A172 (cell line): ENCODE measurements around the gene FKBP1C. TPM values are rescaled to one million over a fixed set of nuclear protein-coding genes. Genes with fewer than 3 reads are reported as not detected.
"Not testable (repeated sequence)": the region's sequence is repeated elsewhere in the genome, so short reads cannot be mapped to it uniquely, and the experiment has no call there.

ENCODE experiments used
- DNase-seq: peaks from one replicate; pipeline ENCODE4 v3.0.0-alpha.2; 2015; ENCODE audit warnings: low spot score
- total RNA-seq: library from RNA; depleted of rRNA; stranded (reverse); fragments of >200 nt; shearing (Covaris generic); gene quantifications from 2 replicates; pipeline ENCODE4 v1.2.3, GENCODE V29; 2014; rRNA removed

FKBP1C gene
- total RNA-seq, result 0.10 and 0.41 TPM in 2 replicates

DNA sequence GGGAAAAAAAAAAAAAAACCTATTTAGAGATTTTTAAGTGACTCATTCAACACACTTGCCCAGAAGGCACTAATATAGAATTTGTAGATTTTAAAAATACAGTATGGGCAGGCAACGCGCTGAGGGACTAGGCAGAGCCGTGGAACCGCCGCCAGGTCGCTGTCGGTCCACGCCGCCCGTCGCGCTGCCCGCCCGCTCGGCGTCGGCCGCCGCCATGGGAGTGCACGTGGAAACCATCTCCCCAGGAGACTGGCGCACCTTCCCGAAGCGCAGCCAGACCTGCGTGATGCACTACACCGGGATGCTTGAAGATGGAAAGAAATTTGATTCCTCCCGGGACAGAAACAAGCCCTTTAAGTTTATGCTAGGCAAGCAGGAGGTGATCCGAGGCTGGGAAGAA lies at the start of gene FKBP1C:
Gene FKBP1C, plus strand, starts transcription at position 127 of the 400 bp plus-strand sequence.
- not testable (repeated sequence) for DNase-seq

DNA sequence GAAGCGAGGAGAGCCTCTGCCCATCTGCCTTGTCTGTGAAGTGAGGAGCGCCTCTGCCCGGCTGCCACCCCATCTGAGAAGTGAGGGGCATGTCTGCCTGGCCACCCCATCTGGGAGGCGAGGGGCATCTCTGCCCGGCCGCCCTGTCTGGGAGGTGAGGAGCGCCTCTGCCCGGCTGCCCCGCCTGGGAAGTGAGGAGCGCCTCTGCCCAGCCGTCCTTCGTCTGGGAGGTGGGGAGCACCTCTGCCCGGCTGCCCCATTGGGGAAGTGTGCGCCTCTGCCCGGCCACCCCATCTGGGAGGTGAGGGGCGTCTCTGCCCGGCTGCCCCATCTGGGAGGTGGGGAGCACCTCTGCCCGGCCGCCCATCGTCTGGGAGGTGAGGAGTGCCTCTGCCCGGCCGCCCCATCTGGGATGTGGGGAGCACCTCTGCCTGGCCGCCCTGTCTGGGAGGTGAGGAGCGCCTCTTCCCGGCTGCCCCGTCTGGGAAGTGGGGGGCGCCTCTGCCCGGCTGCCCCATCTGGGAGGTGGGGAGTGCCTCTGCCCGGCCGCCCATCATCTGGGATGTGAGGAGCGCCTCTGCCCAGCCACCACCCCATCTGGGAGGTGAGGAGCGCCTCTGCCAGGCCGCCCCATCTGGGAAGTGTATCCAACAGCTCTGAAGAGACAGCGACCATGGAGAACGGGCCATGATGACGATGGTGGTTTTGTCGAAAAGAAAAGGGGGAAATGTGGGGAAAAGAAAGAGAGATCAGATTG lies 47.0 kb upstream of the FKBP1C start:
- DNase-seq, result not testable (repeated sequence)

- DNase-seq, result no peak
Observed at GRCh38 chr6:63174173-63174572, 37.1 kb upstream of the FKBP1C start.

- DNase-seq, result no peak
Observed at GRCh38 chr6:63176181-63176580, 35.1 kb upstream of the FKBP1C start.

- DNase-seq, result no peak
Observed at GRCh38 chr6:63180367-63180766, 30.9 kb upstream of the FKBP1C start.

GRCh38 chr6:63186970-63187369 lies 24.3 kb upstream of the FKBP1C start:
- no peak for DNase-seq

DNA sequence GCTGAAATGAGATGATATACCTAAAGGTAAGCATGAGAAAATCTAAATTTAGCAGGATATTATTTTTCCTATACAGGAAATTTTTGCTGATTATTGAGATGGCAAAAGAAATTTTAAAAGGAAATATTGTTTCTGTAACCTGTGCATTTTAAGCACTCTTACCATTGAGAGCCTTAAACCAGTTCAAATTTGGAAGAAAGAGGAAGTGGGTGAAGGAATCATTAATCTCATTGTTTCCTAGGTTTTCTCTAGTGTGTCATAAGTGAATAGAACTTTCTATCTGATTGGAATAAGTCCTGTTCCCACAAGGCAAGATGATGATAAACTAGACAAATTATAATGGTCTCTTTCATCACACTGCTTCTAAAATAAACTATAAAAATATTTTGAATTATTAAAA lies 22.4 kb upstream of the FKBP1C start:
- no peak for DNase-seq

- no peak for DNase-seq
Observed at GRCh38 chr6:63193324-63193723, 17.9 kb upstream of the FKBP1C start.

DNA sequence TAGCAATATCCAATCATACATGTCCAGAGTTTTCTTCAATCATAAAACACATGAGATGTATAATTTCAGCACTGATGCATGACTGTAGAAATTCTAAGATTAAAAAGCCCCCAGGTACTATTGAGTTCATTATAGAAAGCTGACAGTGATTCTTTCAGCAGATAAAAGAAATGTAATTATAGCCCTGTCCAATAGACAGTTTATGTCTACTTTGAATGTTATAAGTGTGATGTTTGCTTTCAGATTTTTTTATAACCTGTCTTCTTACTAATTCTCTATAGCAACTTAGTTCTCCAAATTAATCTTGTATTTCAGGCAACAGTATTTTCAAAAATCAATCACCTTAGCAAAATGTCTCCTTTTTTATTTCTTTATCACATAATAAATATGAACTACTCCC lies 13.5 kb upstream of the FKBP1C start:
- DNase-seq, result no peak

DNA sequence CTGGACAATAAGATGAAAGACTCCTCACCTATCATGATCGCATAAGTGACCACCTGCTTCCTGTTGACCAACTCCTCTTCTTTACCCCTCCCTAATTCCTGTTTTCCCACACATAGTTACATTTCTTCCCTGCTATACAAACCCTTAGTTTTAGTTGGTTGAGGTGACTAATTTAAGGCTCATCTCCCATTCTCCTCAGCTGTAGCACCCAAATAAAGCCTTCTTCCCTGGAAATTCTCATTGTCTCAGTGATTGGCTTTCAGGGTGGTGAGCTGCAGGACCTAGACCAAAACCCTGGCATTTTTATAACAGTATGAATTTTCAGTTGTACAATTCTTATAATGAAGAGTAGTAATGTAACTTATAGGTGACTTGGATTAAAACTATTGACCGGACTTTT lies 2.1 kb downstream of the FKBP1C start:
- no peak for DNase-seq

GRCh38 chr6:63214816-63215215 lies 3.5 kb downstream of the FKBP1C start:
- DNase-seq, result no peak

DNA sequence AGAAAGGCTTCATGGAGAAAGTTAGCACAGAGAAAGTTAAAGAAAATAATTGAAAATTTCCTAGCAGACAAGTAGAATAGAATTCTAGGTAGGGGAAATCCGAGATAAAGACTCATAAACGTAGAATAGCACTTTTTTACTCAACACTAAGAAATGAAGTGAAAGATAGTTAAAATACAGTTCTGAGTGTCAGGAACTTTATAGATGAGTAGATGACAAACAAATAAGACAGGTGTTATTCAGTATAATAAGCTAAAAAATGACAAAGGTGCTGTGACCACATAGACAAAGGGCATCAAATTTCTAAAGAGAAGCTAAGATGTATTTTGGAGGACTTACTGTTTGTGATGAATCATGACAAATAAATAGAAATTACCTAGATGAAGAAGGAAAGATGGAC lies 12.9 kb downstream of the FKBP1C start:
- no peak for DNase-seq

- DNase-seq, result not testable (repeated sequence)
Observed at GRCh38 chr6:63225987-63226386, 14.7 kb downstream of the FKBP1C start.

- DNase-seq, result not testable (repeated sequence)
Observed at GRCh38 chr6:63227928-63228894, 16.9 kb downstream of the FKBP1C start.

GRCh38 chr6:63230027-63230426 lies 18.8 kb downstream of the FKBP1C start:
- DNase-seq, result not testable (repeated sequence)

GRCh38 chr6:63230511-63230910 lies 19.2 kb downstream of the FKBP1C start:
- not testable (repeated sequence) for DNase-seq

DNA sequence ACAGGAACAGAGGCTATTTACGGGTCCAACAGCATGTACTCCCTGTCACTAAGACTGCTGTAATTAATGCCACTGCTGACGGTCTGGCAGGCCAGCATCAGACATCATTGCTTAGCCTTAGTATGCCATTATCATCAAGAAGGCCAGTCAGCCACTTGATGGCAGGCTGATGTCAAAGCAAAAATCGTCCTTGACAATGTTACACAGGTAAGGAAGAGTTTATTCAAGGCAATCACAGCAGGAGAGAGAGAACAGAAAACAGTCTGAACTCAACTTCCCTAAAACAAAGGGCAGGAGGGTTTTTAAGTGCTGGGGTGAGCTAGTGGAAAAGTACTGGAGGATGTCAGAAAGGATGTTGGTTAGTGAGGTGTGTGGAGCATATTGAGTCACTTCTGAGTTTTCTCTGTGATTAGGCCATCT lies 25.1 kb downstream of the FKBP1C start:
- DNase-seq, result no peak

GRCh38 chr6:63245420-63245819 lies 34.2 kb downstream of the FKBP1C start:
- no peak for DNase-seq

DNA sequence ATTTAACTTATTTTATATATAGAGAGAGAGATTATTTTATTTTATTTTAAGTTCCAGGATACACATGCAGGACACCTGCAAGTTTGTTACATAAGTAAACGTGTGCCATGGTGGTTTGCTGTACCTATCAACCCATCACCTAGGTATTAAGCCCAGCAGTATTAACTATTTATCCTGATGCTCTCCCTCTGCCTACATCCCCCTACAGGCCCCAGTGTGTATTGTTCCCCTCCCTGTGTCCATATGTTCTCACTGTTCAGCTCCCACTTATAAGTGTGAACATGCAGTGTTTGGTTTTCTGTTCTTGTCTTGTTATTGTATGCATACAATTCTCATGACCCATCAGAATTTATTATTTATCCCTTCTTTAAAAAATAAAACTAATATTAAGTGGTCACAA lies 34.6 kb downstream of the FKBP1C start:
- no peak for DNase-seq

DNA sequence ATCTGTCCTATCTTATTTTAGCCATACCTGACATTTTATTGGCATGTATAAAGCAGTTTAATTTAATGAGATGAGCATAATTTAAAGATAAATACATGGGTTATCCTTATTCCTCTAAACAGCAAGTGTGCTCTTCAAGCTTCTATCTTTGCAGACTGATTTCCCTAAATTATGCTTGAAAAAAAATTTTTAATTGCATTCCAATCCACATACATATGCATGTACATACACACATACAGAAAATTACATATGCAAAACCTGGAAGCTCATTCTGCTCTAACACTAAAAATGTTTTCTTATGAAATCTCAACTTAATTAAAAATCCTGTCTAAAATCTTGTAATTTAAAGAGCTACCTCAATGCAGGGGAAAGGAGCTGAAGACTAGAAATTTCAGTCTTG lies 35.3 kb downstream of the FKBP1C start:
- DNase-seq, result no peak

- no peak for DNase-seq
Observed at GRCh38 chr6:63249875-63250482, 38.7 kb downstream of the FKBP1C start.

- DNase-seq, result no peak
Observed at GRCh38 chr6:63259153-63259552, 47.9 kb downstream of the FKBP1C start.
